GM11168 (cell line): ENCODE data around the gene PKNOX1.
"Not testable (repeated sequence)": the region's sequence is repeated elsewhere in the genome, so short reads cannot be mapped to it uniquely, and the experiment has no call there.

Source experiments
- in situ Hi-C: fragments of 300-500 bp; cut with MboI; formaldehyde crosslinking; loops from one replicate; pipeline ENCODE4 v1.12.0; 2022; ENCODE audit warnings: low sequenced_read_pairs; ENCODE audit not compliant: unreplicated experiment

PKNOX1 gene

GRCh38 chr21:43015906-43016540, 41.7 kb downstream of the PKNOX1 start:
- in situ Hi-C loops = no loop called here

- in situ Hi-C loops = no loop called here
Observed at GRCh38 chr21:43016728-43017127, 42.4 kb downstream of the PKNOX1 start.

DNA sequence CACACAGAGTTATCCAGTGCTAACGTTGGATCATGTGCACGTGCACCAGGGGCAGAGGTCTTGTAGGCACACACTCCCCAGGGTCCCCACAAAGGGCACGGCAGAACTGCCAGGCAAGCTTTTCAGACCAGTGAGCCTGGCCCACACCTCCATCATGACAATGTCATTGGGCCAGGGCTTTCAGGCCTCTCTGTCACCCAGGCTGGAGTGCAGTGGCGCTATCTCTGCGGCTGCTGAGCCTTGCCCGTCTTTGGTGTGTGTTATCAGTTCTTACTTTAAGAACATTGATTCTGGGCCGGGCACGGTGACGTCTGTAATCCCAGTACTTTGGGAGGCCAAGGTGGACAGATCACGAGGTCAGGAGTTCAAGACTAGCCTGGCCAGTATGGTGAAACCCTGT, 44.2 kb downstream of the PKNOX1 start:
- in situ Hi-C loops = no loop called here

- in situ Hi-C loops = no loop called here
Observed at GRCh38 chr21:43020177-43020576, 45.8 kb downstream of the PKNOX1 start.

GRCh38 chr21:43020771-43021170, 46.4 kb downstream of the PKNOX1 start:
- in situ Hi-C loops = no loop called here

GRCh38 chr21:43021191-43021590, 46.8 kb downstream of the PKNOX1 start:
- in situ Hi-C loops = no loop called here

- in situ Hi-C loops = no loop called here
Observed at GRCh38 chr21:43021756-43022600, 47.6 kb downstream of the PKNOX1 start.

GRCh38 chr21:43023175-43023574, 48.8 kb downstream of the PKNOX1 start:
- in situ Hi-C loops = no loop called here

DNA sequence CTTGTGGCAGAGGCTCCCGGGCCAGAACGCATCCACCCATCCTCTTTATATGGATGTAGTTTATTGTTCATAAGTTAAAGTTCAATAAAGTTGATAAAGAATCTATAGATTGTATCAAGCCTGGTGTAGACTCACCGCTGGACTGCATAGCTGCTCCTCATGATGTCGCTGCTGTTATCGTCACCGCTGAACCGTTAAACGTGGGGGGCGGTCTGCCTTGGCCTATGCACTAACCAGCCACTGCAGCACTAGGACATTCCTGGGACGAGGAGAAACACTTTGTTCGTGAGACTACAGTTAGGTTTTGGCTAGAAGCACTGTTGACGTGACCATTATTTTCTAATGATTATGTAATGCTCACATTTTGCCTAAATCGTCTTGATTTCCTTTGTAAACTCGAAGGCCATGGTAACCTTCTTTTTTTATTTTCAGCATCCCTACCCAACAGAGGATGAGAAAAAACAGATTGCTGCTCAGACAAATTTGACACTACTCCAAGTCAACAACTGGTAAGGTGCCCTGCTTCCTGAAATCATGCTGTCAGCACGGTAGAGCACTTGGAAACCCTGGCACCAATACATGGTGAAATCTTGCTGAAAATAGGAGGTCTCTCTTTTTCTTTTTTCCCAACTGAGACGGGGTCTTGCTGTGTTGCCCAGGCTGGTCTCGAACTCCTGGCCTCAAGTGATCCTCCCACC, 50.2 kb downstream of the PKNOX1 start:
- in situ Hi-C loops = no loop called here

GRCh38 chr21:43025636-43026180, 51.3 kb downstream of the PKNOX1 start:
- in situ Hi-C loops = no loop called here

DNA sequence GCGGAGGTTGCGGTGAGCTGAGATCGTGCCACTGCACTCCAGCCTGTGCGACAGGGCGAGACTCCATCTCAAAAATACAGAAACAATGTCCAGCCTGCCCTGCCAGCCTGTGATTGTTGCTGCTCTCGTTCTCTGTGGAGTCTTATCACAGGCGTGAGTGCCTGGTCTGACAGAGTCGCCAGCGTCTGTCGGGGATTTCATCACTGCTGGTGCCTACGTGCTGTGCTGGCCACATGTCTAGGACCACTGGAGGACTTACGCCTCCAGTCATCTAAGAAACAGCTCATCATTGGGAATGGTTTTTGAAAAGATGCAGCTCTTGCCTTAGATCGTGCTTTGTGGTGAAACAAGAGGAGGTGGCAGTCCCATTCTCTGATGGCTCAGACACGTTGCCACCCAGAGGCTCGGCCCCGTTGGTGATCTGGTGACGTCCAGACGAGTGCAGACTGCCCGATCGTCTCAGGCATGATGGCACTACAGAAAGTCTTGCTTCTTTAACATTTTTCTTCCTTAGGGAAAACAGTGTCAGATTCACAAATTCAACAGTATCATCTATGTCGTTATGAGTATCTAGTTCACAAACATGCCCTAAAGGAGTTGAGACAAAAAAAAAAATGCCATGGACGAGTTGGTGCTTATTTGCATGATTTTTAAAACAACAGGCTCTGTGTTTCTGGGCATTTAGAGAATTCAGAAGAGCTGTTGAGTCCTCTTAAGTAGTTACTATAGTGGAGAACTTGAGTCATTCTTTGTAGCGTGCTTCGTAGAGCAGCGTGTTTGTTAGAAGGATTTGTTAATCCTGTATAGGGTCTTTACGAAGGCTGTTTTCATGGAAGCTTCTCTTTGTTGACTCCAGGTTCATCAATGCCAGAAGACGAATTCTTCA, 53.7 kb downstream of the PKNOX1 start:
- in situ Hi-C loops = no loop called here

- in situ Hi-C loops = no loop called here
Observed at GRCh38 chr21:43029785-43030184, 55.4 kb downstream of the PKNOX1 start.

GRCh38 chr21:43031121-43031619, 56.8 kb downstream of the PKNOX1 start:
- in situ Hi-C loops = no loop called here

GRCh38 chr21:43034101-43034500, 59.7 kb downstream of the PKNOX1 start:
- in situ Hi-C loops = no loop called here

GRCh38 chr21:43034826-43035225, 60.5 kb downstream of the PKNOX1 start:
- in situ Hi-C loops = no loop called here

- in situ Hi-C loops = not testable (repeated sequence)
Observed at GRCh38 chr21:43036889-43037288, 62.5 kb downstream of the PKNOX1 start.

GRCh38 chr21:43037918-43038658, 63.7 kb downstream of the PKNOX1 start:
- in situ Hi-C loops = not testable (repeated sequence)

- in situ Hi-C loops = not testable (repeated sequence)
Observed at GRCh38 chr21:43038659-43039044, 64.3 kb downstream of the PKNOX1 start.

DNA sequence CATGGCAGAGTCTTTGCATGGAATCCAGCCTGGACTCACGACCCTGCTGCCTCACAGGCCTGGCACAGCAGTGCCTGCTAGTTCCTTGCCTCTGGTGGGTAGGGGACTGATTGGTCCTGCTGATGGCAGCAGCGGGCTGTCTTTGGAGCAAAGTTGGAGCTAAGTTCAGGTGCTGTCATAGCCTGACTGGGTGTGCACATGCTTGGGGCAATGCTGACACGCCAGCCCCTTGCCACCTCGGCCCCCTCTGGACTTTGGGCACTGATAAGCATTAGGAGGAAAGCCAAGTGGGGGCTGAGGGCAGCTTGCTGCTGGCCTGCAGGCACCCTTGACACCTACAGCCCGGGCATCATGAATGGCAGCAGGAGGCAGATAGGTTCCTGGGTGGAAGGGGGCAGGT, 67.8 kb downstream of the PKNOX1 start:
- in situ Hi-C loops = not testable (repeated sequence)
